NCI-H2171 (cell line): ENCODE data around the gene APOL5.

Experiments
- DNase-seq: peaks from one replicate; lab custom pipeline; 2025; lab: John Stamatoyannopoulos, UW

Gene APOL5

GRCh38 chr22:35742342-35743100, 24.8 kb downstream of the APOL5 start:
- no peak for DNase-seq

GRCh38 chr22:35743326-35743860, 25.7 kb downstream of the APOL5 start:
- DNase-seq: no peak

- DNase-seq: no peak
These were observed 28.6 kb downstream of the APOL5 start for GRCh38 chr22:35746248-35746647.

GRCh38 chr22:35746946-35747703, 29.5 kb downstream of the APOL5 start:
- no peak for DNase-seq

- no peak for DNase-seq
These were observed 32.1 kb downstream of the APOL5 start for GRCh38 chr22:35749808-35750207.

- DNase-seq: no peak
These were observed 34.6 kb downstream of the APOL5 start for GRCh38 chr22:35752006-35752862.

- no peak for DNase-seq
These were observed 35.2 kb downstream of the APOL5 start for GRCh38 chr22:35752863-35753189.

GRCh38 chr22:35754761-35755160, 37.1 kb downstream of the APOL5 start:
- no peak for DNase-seq

GRCh38 chr22:35756722-35757121, 39.0 kb downstream of the APOL5 start:
- no peak for DNase-seq

- DNase-seq: no peak
These were observed 40.7 kb downstream of the APOL5 start for GRCh38 chr22:35758394-35758793.

- no peak for DNase-seq
These were observed 43.4 kb downstream of the APOL5 start for GRCh38 chr22:35761037-35761436.

GRCh38 chr22:35766654-35767580, 49.2 kb downstream of the APOL5 start:
- DNase-seq: no peak

- no peak for DNase-seq
These were observed 52.3 kb downstream of the APOL5 start for GRCh38 chr22:35769974-35770373.

GRCh38 chr22:35775339-35775738, 57.7 kb downstream of the APOL5 start:
- DNase-seq: no peak

- no peak for DNase-seq
These were observed 59.8 kb downstream of the APOL5 start for GRCh38 chr22:35777335-35777975.
